ENCODE results near the gene PRCD.

PRCD gene

DNA sequence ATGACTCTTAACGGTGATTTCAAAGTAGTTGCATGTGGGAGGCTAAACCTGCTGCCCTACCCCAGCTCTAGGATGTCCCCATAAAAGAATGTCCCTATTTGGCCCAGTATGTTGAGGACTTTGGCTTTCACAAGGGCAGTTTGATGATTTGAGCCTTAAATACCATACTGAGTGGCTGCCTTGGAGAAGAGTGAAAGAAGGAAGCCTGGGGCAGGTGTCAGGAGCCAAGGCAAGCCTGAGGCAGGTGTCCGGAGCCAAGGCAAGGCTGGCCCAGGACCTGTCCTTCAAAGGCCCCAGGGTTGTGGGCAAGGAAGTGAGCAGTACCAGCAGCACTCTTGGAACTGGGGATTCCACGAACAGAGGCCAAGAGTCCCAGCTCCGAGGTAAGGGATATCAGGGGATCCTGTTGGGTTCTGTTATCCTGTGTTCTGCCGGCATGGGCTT lies 27.2 kb downstream of the PRCD start:
- in situ Hi-C loops (cut with HindIII; ENCODE audit: low sequenced_read_pairs) = no loop called here

DNA sequence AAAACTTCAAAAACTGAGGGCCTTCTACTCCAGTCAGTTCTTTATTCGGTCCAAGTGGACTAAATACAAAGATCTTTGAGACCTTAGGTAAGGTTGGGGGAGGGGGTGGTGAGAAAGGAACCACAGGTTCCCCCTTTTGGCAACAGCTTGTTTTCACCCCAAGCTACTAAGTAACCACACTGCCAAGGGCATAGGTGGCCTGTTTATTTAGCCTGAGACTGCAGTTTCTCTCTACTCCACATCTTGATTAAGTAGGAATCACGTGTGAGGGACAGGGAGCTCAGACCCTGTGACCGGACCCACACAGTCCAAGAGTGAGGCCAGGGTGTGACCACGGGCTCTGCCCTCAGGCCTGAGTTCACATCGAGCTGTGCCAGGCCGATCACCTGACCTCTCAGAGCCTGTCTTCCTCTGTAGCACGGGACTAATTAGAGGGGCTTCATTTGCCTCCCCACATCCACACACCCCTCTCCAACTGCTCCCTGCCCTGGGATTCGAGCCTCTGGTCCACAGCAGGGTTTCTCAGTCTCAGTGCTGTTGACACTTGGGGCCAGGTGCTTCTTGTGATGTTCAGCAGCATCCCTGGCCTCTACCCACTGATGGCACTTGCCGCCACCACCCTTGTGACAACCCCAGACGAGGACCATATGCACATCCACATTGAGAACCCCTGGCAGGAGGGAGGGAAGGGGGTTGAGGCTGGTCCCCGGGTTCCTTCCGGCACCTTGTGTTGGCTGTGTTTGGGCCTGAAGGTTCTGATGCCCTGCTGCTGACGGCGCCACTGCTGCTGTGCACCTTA lies 28.0 kb downstream of the PRCD start:
- in situ Hi-C loops (cut with HindIII; ENCODE audit: low sequenced_read_pairs) = no loop called here

DNA sequence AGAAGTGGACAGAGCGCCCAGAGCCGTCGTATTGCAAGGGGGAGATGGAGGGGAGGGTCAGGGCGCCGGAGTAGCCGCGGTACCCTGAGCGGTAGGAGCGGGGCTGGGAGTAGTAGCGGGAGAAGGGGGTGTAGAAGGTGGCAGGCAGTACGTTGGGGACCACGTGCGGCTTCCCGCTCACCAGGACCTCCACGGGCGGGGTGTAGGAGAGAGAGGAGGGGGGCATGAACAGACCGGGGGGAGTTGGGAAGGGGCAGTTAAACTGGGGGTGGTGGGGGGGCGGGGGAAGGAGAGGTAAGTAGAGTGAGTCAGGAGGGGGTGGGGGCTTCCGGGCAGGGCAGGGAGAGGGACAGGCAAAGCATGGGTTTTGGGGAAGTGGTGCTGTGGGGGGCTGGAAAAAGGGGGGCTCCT lies 29.0 kb downstream of the PRCD start:
- in situ Hi-C loops (cut with HindIII; ENCODE audit: low sequenced_read_pairs) = no loop called here

DNA sequence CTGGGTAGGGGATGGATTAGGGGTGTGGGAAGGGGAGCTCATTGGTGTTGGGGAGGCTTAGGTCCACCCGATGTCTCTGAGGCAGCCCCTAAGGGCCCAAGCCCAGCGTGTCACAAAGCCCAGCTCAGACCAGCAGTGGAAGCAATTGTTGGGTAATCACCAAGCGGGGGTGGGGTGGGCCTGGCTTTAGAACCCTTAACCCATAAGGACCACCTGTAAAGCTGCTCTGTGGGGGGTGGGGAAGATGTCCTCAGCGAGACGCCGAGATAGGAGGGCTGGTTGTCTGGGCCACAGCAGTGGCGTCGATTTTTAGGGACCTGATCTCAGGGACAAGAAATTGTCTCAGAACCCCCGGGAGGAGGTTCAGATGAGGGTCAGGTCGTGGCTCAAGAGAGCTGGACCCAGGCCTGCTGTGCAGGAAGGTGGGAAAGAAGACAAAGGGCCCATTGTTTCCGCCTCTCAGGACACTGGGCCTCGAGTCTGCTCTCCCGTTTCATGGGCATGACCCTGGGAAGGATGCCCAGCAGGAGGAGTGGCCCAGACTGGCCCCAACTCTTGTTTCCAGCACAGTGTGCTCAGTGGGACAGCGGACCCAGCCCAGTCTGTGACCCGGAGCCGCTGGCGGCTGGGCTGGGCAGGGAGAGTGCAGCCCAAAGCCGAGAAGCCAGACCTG lies 29.9 kb downstream of the PRCD start:
- in situ Hi-C loops (cut with HindIII; ENCODE audit: low sequenced_read_pairs) = no loop called here

DNA sequence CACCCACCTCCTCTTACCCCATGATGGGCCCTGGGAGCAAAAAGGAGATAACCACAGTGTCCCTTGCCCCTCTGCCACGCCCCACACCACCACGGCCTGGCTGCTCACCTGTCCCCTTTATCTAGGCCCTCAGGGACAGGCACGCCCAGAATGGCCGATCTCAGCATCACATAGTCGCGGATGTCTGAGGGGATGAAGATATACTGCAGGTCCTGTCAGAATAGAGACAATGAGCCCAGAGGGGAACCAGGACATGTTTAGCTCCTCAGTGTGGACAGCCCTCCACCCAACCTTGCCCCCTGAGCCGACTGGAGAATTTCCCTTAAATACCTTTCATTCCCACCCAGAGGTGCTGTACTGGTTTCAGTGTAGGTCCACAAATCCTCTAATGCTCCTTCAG lies 30.6 kb downstream of the PRCD start:
- in situ Hi-C loops (cut with HindIII; ENCODE audit: low sequenced_read_pairs) = no loop called here

DNA sequence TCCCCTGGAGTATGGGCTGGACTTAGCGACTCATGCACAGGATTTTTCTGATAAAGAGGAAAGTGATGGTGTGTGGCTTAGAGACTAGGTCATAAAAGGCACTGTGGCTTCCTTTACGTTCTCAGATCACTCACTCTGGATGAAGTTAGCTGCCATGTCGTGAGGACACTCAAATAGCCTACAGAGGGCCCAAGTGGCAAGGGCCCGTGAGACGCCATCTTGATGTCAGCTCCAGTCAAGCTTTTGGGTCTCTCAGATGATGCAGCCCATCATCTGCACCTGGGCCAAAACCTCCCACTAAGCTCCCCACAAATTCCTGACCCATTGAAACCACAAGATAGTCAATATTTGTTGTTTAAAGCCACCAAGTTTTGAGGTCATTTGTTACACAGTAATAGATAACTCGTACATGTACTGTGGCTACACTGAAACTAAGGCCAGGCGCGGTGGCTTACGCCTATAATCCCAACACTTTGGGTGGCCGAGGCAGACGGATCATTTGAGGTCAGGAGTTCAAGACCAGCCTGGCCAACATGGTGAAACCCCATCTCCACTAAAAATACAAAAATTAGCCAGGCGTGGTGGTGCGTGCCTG lies 31.1 kb downstream of the PRCD start:
- in situ Hi-C loops (cut with HindIII; ENCODE audit: low sequenced_read_pairs) = no loop called here

DNA sequence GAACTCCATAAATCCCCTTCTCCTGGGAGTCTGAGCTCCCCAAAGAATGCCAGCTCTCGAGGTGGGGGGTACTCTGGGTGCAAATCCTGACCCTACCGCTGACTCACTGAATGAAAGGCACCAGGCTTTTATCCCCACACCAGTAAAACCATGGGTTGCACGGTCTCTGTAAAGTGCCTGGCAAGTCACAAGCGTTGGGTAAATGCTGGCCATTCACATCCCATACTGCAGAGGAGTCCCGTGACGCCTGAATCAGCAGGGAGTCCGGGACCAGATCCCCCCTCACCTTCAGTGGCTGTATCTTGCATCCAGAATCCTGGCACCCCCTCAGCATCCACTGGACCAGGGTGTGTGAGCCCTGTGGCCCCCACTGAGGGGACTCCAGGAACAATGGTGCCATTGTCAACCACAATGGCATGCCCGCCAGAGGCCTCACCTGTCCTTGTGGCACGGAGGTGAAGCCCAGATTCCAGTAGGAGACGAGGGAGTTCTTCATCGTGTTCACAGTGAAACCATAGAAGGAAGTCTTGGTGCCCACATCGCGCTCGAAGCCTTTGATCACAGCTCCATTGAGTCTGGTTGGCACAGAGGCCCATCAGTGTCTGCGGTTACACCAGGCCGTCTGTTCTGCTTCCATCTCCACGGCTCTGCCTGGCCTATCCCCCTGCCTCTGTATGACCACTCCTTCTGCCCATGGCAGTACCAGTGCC lies 32.5 kb downstream of the PRCD start:
- in situ Hi-C loops (cut with HindIII; ENCODE audit: low sequenced_read_pairs) = no loop called here

DNA sequence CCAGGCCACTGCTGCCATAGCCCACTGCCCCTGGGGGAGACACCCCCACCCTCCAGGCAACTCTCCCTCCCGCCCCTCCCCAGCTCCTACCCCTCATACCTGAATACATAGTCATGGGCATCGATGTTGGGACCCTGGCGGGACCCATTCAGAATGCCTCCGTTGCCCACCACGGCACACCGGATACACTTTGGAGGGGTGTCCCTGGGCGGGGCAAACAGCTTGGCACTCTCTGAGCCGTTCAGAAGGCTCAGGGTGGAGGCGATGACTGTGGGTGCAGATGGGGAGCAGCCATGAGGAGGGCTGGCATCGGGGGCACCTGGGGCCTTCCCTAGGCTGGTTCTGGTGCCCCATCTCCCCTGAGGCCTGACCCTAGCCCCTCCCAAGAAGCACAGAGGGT lies 33.3 kb downstream of the PRCD start:
- in situ Hi-C loops (cut with HindIII; ENCODE audit: low sequenced_read_pairs) = no loop called here

DNA sequence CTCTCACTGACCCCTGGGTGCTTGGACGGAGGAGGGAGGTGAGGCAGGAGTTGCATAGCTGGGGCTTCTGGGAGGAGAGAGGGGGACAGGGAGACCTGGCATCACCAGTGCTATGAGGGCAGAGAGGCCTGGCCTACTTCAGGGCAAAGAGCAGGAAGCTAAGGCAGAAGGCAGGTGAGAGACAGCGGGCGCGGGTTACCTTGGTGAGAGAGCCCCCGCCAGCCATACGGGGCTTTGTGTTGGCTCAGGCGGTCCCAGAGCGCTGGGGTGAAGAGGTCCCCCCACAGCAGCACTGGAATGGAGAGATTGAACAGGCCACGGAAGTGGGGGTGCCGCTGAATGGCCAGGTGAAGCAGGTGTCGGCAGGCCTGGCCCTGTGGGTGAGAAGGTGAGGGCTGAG lies 34.3 kb downstream of the PRCD start:
- in situ Hi-C loops (cut with HindIII; ENCODE audit: low sequenced_read_pairs) = no loop called here

DNA sequence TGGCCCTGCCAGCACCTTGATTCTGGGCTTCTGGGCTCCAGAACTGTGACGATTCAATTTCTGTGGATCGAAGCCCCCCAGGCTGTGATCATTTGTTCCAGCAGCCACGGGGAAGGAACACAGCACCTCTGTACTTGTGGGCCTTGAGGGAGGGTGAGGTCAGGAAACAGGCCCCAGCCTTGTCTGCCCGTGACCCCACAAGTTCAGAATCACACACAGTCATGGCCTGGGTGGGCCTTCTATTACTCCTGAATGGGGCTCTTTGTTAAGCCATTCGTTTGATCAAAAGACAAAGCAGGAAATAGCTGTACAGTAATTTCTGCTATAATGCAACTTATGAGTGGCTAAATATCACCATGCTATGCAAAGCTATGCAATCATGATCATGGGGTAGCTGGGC lies 35.7 kb downstream of the PRCD start:
- in situ Hi-C loops (cut with HindIII; ENCODE audit: low sequenced_read_pairs) = no loop called here

DNA sequence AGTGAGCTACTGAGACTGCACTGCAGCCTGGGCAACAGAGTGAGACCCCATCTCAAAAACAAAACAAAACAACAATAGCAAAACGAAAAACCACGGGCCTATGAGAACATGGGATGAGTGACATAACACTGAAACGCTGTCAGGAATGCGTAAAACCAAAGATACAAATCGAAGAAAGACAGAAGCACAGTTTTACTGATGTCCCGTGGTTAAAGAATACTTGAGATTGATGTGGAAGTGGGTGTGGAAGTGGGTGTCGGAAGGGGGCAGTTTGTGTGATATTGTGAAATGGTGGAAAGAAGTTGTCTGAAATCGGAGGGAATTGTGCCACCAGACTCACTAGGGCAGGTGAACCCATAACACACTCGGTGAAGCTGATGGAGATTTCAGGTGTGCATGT lies 36.3 kb downstream of the PRCD start:
- in situ Hi-C loops (cut with HindIII; ENCODE audit: low sequenced_read_pairs) = no loop called here

DNA sequence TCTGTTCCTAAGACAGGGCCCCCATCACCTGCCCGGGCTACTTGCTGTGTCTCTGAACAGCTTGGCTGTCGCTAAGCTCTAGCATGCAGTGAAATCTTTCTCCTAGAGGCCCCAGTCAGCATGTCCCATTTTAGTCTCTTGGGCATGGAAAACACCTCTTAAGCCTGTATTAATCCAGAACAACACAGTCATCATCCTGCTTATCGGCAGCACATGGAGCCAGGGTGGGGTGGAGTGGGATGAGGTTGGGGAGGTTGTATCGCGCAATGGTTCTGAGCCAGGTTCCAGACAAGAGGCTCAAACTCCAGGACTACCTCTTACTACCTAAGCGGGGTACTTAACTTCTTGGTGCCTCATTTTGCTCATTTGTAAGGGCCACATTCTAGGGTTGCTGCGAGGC lies 38.0 kb downstream of the PRCD start:
- in situ Hi-C loops (cut with HindIII; ENCODE audit: low sequenced_read_pairs) = no loop called here

DNA sequence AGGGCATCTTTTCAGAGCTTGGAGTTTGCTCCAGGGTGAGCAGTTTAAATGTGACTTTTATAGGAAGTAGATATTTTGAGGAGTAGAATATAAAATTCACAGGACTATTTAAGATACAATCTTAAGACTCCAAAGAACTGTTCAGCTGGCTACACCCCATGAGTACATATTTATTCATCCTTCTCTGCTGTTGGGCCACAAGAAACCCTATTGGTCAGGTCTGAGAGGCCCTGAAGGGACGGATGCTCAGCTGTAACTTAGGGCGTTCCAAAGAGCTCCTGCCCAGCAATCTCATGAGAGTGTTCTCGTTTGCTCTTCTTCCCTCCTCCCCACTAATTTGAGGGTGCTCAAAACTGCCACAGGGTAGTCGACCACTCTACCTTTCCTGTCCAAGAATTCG lies 38.5 kb downstream of the PRCD start:
- in situ Hi-C loops (cut with HindIII; ENCODE audit: low sequenced_read_pairs) = no loop called here

DNA sequence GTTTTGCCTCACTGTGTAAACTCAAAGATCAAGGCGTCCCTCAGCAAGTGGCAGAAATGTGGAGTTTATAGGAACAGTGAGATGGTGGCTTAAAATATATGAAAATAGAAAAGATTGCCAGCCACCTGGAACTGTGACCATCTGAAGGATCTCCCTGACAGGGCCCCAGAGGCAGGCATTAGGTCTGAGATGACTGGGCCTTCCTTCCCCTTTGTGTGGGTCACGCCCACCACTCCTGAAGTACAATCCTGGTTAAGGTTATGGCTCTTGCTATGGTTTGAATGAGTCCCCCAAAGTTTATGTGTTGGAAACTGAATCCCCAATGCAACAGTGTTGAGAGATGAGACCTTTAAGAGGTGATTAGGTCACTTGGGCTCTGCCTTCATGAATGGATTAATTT lies 39.4 kb downstream of the PRCD start:
- in situ Hi-C loops (cut with HindIII; ENCODE audit: low sequenced_read_pairs) = no loop called here

DNA sequence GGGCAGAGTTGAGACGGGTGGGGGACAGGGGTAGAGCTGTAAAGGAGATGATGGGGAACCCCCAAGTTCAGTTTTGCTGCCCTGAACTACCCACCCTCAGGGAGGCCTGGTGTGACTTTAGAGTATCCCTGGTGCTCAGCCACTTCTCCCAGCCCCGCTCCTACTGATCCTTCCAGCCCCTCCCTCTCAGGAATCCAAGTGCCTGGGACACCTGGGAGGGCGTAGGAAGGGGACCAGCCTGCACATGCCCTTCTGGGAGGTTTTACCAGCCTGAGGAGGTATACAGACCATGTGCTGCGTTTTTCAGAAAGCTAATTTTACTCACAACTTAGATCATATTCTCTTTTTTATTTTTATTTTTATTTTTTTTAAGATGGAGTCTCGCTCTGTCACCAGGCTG lies 41.7 kb downstream of the PRCD start:
- in situ Hi-C loops (cut with HindIII; ENCODE audit: low sequenced_read_pairs) = no loop called here

DNA sequence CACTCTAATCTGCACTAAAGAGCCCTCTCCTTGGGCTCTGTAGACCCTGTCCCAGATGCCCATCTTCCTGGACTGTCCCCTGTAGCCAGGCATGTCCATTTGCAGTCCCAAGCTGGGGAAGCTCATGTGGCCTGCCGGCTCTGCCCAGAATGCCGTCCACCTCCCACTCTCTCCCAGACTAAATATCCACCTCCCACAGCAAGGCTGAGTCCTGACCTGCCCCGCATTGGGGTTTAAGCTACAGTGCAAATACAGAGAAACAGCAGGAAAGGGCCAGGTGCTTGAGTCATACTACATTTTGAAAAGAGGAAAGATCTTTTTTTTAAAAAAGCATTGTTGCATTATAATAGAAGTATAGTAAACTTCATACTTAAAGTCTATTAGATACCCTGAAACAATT lies 42.8 kb downstream of the PRCD start:
- in situ Hi-C loops (cut with HindIII; ENCODE audit: low sequenced_read_pairs) = no loop called here

DNA sequence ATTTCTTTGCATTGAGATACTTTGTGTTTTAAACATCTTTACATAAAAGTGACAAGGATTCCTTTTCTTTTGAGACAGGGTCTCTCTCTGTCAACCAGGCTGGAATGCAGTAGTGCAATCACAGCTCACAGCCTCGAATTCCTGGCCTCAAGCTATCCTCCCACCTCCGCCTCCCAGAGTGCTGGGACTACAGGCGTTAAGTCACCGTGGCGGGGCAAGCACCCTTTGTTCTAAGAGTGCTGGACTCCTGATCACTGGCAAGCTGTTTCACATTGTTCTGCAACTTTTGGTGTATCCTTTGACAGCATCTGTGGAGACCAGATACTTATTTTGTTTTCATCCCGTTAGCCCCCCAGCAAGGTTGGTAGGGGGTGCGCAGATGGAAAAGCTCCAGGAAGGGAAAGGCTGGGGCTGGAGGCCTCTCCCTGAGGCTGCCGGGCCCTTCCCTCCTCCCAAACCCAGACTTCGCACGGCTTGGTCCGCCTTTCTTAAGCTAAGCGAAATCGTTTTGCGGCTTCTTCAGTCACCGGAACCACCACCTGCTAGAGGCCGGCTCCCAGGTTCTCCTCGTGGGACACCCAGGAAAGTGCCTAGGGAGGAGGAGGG lies 44.7 kb downstream of the PRCD start:
- in situ Hi-C loops (cut with HindIII; ENCODE audit: low sequenced_read_pairs) = no loop called here

DNA sequence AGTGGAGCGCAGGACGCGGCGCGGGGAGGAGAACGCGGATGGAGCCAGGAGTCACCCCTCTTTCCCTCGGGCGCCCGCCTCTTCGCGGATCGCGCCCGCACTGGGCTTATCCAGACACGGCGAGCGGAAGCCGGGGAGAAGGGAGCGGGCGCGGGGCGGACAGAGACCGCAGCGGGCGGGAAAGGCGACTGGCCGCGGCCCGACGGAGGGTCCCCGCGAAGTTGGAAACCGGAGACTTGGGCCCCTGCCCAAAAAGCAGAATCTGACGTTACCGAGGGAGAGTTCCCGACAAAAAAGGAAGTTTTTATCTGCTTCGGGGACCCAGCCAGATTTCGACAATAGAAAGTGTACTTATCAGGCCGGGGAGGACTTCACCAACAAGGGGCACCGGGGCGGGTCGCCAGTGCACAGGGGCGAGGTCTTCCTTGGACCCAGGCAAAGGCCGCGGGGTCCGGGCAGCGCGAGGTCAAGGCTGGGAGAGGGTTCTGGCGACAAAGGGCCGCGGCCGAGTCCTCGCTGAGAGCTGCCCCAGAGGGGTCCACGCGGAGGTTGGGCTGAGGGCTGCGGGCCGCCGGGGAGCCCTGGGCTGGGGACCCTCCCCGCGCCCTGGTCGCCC lies 45.3 kb downstream of the PRCD start:
- in situ Hi-C loops (cut with HindIII; ENCODE audit: low sequenced_read_pairs) = no loop called here

DNA sequence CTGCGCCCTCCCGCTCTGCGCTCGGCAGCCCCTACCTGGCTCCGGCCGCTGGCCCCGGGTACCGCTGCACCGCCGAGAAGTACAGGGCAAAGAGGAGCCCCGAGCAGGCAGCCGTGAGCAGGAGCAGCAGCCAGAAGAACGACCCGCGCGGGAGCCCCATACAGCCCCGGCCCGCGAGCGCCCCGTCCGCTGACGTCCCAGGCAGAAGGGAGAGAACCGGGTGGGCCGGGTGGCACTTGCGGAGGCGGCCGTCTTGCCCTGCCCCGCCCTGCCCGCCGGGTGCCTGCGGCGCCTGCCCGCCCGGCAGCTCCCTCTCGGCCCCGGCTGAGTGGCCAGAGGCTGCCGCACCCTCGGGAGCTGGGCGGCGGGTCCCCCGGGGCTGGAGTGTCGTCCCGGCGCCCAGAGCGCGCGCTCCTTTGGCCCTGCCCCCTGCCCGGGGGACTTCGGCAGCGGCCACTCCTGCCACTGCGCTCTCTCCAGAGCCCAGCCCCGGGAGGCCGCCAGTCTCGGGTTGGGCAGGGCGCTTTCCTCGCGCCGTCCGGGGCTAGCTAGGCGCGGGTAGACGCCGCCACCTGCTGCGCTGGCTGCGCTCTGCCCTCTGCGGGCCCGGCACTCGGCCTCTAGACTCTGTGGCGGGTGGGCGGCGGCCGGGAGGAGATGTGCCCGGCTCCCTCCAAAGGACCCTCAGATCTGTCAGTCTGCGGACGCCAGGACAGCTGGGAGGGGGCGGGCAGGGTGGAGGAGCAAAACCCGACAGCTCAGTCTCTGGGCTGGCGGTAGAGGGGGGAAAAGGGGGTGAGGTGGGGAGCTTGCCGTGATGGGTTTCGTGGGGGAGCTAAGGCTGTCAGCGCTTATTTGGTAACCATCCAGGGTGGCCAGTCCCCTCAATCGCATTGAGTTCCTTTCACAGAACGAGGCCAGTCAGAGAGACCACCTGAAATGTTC lies 46.1 kb downstream of the PRCD start, which contains the start of gene ST6GALNAC2:
Gene ST6GALNAC2, minus strand, starts transcription at position 212 of the 945 bp plus-strand sequence. Its CDS starts 52 bp downstream, at position 160.
- in situ Hi-C loops (cut with HindIII; ENCODE audit: low sequenced_read_pairs) = no loop called here
